Endothelial cell of umbilical vein (primary cell): ENCODE measurements around the gene PARD3B.
"Not testable (repeated sequence)": the region's sequence is repeated elsewhere in the genome, so short reads cannot be mapped to it uniquely, and the experiment has no call there.

Source experiments
- EZH2 ChIP-seq: IDR thresholded peaks from 2 replicates; pipeline ENCODE4 v1.6.1; 2012; ENCODE audit warnings: borderline replicate concordance, low read depth, mild to moderate bottlenecking, moderate library complexity, low read length, inconsistent platforms; ENCODE audit not compliant: severe bottlenecking
- JUN ChIP-seq: IDR thresholded peaks from 2 replicates; pipeline ENCODE4 v1.6.1; 2011; ENCODE audit warnings: borderline replicate concordance, low read depth; ENCODE audit not compliant: insufficient read length, insufficient read depth
- POLR2A ChIP-seq: IDR thresholded peaks from 2 replicates; pipeline ENCODE4 v1.6.1; 2012; ENCODE audit warnings: low read depth, mild to moderate bottlenecking, control low read depth, low read length
- POLR2AphosphoS5 ChIP-seq: IDR thresholded peaks from 2 replicates; pipeline ENCODE4 v1.6.1; 2012; ENCODE audit warnings: low read depth, mild to moderate bottlenecking, control low read depth, low read length, moderate library complexity; ENCODE audit not compliant: insufficient read depth
- TF ChIP-seq, protein P1 (sequence below): IDR thresholded peaks from 2 replicates; pipeline ENCODE4 v1.6.1; 2011; ENCODE audit not compliant: insufficient read depth, insufficient read length
- TF ChIP-seq, protein P2 (sequence below), 2 donors: IDR thresholded peaks; 1 replicate in 1 of 2; 2 replicates in 1 of 2; pipeline ENCODE4 v1.5.1; 2011; ENCODE audit warnings: low read length in 2 of 2, mild to moderate bottlenecking in 2 of 2, moderate library complexity in 2 of 2, control low read depth in 1 of 2, inconsistent platforms in 1 of 2, low read depth in 1 of 2; ENCODE audit not compliant: insufficient read depth in 1 of 2; ENCODE audit errors: extremely low read depth in 1 of 2

DNA sequence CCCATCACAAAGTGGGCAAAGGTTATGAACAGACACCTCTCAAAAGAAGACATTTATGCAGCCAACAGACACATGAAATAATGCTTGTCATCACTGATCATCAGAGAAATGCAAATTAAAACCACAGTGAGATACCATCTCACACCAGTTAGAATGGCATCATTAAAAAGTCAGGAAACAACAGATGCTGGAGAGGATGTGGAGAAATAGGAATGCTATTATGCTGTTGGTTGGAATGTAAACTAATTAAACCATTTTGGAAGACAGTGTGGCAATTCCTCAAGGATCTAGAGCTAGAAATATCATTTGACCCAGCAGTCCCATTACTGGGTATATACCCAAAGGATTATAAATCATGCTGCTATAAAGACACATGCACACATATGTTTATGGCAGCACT is 14.1 kb downstream of the PARD3B start:
- TF ChIP-seq, protein P1, sequence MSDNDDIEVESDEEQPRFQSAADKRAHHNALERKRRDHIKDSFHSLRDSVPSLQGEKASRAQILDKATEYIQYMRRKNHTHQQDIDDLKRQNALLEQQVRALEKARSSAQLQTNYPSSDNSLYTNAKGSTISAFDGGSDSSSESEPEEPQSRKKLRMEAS: not testable (repeated sequence)
- not testable (repeated sequence) for TF ChIP-seq POLR2A, POLR2AphosphoS5, EZH2, JUN
- TF ChIP-seq, protein P2, sequence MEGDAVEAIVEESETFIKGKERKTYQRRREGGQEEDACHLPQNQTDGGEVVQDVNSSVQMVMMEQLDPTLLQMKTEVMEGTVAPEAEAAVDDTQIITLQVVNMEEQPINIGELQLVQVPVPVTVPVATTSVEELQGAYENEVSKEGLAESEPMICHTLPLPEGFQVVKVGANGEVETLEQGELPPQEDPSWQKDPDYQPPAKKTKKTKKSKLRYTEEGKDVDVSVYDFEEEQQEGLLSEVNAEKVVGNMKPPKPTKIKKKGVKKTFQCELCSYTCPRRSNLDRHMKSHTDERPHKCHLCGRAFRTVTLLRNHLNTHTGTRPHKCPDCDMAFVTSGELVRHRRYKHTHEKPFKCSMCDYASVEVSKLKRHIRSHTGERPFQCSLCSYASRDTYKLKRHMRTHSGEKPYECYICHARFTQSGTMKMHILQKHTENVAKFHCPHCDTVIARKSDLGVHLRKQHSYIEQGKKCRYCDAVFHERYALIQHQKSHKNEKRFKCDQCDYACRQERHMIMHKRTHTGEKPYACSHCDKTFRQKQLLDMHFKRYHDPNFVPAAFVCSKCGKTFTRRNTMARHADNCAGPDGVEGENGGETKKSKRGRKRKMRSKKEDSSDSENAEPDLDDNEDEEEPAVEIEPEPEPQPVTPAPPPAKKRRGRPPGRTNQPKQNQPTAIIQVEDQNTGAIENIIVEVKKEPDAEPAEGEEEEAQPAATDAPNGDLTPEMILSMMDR (IDR thresholded peaks at IDR 0.05; ENCODE audit: extremely low read depth in 1 of 2, insufficient read depth in 1 of 2, low read depth in 1 of 2, low read length in 2 of 2): not testable (repeated sequence)
